Epithelial cell of esophagus (primary cell): ENCODE results near the gene NANS.
"Not testable (repeated sequence)": the region's sequence is repeated elsewhere in the genome, so short reads cannot be mapped to it uniquely, and the experiment has no call there.

Experiments
- DNase-seq: peaks from one replicate; pipeline ENCODE4 v3.0.0; 2010; ENCODE audit warnings: low read depth
- H3K4me3 ChIP-seq: 2 replicates; pipeline ENCODE4 v1.5.1; 2011; ENCODE audit warnings: mild to moderate bottlenecking, low read length, control low read depth
- TF ChIP-seq, protein P1 (sequence below): IDR thresholded peaks from 2 replicates; pipeline ENCODE4 v1.5.1; 2011; ENCODE audit warnings: low read depth, mild to moderate bottlenecking, low read length, control low read depth, inconsistent platforms; ENCODE audit not compliant: insufficient read depth; ENCODE audit errors: missing control alignments

The NANS gene

GRCh38 chr9:98118640-98119601 lies 62.4 kb downstream of the NANS start, which contains the start of gene TRIM14:
TRIM14 (minus strand) TSS chr9:98119222; CDS start chr9:98119188, 34 bp downstream.
- TF ChIP-seq, protein P1, sequence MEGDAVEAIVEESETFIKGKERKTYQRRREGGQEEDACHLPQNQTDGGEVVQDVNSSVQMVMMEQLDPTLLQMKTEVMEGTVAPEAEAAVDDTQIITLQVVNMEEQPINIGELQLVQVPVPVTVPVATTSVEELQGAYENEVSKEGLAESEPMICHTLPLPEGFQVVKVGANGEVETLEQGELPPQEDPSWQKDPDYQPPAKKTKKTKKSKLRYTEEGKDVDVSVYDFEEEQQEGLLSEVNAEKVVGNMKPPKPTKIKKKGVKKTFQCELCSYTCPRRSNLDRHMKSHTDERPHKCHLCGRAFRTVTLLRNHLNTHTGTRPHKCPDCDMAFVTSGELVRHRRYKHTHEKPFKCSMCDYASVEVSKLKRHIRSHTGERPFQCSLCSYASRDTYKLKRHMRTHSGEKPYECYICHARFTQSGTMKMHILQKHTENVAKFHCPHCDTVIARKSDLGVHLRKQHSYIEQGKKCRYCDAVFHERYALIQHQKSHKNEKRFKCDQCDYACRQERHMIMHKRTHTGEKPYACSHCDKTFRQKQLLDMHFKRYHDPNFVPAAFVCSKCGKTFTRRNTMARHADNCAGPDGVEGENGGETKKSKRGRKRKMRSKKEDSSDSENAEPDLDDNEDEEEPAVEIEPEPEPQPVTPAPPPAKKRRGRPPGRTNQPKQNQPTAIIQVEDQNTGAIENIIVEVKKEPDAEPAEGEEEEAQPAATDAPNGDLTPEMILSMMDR = no peak
- H3K4me3 ChIP-seq = peak within 1 kb of the TSS; percentile 71
- peak; percentile 58 for DNase-seq

DNA sequence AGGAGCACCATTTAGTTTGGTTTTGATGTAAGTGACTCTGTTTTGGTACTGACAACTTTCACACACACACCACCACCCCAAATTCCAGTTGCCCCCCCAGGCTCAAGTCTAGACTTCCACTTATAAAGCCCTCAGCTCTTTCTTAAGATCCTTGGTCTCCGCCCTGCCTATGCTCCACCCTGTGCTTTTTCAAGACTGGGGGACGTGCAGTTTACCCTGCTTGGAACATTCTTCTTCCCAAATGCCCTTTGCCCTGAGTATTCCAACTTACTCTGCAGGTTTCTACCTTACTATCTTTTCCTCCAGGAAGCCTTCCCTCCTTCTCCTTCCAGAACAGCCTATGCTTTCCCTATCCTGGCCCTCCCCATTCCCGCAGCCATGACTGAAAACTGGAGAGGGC lies 63.9 kb downstream of the NANS start:
- TF ChIP-seq, protein P1 = no peak
- no peak overlapping the region for H3K4me3 ChIP-seq
- DNase-seq = no peak

GRCh38 chr9:98121058-98121457 lies 64.5 kb downstream of the NANS start:
- H3K4me3 ChIP-seq = no peak overlapping the region
- peak; percentile 73 for DNase-seq
- TF ChIP-seq, protein P1 = peak; percentile 50

GRCh38 chr9:98124091-98124490 lies 67.6 kb downstream of the NANS start:
- H3K4me3 ChIP-seq, DNase-seq: not testable (repeated sequence)

DNA sequence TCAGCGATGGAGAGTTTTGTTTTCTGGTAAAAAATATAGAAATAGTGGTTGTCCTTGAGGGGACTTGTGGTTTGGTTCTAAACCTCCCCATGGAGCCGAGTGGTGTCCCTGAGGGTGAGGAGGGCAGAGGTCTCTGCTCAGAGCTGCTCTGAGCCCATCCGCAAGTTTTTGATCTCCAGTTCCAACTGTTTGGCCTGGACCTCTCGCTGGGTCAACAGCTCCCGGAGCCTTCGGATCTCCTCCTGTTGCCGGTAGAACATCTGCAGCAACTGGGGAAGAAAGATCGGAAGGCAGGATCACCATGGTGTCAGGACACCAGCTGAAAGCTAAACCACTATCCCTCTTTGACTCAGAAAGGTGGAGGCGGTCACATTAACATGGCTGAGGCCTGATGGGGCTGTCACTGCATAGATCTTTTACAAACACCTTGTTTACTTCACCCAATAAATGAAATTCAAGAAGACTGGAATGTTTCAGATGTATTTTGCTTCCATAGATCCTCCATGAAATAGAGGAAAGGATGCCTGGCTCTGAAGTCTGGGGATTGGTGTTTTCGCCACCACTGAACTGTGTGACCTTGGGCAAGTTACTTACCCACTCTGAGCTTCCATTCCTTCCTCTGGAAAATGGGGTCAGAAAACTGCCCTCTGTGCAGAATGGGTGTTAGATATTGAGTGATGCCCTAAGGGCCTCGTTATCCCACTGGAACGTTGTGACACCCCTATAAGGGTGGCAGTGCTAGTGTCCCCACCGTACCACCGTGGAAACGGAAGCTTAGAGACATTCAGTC lies 68.3 kb downstream of the NANS start:
- no peak overlapping the region for H3K4me3 ChIP-seq
- DNase-seq = no peak
- TF ChIP-seq, protein P1 = no peak

DNA sequence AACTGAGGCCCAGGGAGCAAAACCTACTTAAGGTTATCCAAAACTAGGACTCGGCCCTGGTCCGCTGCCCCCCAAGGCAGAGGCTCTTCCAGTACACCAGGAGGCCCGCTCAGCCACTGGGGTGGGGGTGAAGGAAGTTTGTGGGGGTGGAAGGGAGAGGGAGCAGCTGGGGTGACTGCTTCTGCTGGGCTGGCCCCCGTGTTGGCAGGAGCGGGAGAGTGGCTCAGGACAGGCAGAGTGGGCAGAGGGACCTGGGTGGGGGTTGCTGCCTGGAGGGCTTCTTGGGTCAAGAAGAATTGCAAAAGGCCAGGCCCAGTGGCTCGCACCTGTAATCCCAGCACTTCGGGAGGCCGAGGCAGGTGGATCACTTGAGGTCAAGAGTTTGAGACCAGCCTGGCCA lies 70.7 kb downstream of the NANS start:
- DNase-seq = no peak
- no peak overlapping the region for H3K4me3 ChIP-seq
- TF ChIP-seq, protein P1 = no peak

- TF ChIP-seq, protein P1 = no peak
- H3K4me3 ChIP-seq = no peak overlapping the region
- no peak for DNase-seq
Measured at GRCh38 chr9:98128316-98128715, 71.8 kb downstream of the NANS start.
